HG03060 (cell line): ENCODE results near the gene ISYNA1.
"Not testable (repeated sequence)": the region's sequence is repeated elsewhere in the genome, so short reads cannot be mapped to it uniquely, and the experiment has no call there.

Source experiments
- ATAC-seq: cut with Tn5 transposase; IDR thresholded peaks from one replicate; pipeline ENCODE4 v1.9.1; 2021; ENCODE audit warnings: low read depth, moderate number of reproducible peaks; ENCODE audit not compliant: unreplicated experiment

ISYNA1 gene

DNA sequence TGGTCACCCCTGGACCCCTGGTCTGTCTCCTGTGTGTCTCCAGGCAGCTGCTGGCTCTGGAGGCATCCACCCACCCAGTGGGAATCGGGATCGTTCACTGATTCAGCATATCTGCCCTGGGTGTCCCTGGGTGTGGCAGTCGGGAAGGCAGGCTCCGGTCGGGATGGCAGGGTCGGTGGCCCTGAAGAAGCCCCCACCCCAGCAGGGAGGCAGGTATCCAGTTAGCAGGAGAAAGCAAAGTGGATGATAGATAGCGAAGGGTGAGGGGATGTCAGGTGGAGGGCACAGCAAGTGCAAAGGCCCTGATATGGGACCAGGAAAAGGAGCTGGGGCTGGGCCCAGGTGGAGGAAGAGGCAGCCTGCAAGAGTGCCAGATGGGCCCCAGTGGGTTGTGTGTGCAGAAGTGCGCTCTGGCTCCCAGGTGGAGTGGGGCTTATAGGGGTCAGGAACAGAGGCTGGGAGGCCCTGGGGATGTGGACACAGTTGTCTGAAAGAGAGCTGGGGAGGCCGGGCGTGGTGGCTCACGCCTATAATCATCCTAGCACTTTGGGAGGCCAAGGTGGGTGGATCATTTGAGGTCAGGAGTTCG, 16.5 kb downstream of the ISYNA1 start:
- ATAC-seq: no peak

GRCh38 chr19:18420930-18421329, 17.0 kb downstream of the ISYNA1 start:
- no peak for ATAC-seq

DNA sequence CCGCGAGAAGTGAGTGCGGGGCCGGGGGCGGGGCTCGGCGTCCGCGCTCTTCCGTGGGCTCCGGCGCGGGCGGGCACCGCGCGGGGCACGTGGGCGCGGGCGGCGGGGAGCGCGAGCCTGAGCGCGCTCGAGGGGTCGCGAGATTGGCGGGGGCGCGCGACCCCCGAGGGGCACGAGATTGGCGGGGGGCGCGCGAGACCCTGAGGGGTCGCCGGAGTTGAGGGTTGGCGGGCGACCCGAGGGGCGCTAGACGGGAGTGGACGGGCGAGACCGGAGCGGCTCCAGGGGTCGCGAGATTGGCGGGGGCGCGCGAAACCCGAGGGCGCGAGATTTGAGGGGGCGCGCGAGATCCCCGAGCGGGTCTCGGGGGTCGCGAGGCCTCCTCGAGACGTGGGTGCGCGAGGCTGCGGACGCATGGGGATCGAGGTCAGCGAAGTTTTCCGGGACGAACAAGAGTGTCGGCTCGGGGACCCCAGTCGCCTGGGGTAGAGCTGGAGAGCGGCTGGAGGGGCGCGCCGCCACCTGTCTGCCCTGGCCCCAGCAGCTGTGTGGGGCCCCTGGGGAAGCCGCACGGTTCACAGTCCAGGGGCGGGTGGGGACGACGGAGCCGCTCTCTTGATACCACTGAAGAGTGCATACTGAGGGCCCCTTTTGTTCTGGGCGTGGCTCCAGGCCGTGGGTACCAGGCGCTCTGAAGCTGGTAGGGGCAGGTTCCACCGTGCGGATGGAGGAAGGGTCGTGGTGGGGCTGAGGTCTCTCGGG, 18.1 kb downstream of the ISYNA1 start:
- ATAC-seq: no peak

DNA sequence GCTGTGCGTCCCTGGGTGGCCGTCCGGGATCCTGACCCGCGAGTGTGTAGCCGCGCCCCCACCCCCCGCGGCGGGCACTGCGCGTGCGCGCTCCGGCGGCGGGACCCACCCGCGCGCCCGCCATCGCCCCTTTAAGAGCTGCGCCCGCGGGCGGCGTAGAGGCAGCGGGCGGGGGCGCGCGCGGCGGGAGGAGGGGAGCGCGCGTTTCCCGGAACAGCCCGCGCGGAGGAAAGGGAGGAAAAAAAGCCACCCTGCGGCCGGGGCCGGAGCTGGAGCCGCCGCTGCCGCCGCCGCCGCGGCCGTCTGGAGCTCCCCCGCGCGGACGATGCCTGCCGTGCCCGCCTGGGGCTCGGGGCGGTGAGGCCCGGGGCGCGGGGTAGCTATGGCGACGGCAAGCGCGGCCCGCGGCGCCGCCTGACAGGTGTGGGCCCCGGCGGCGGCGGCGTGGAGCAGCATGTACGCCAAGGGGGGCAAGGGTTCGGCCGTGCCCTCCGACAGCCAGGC, 18.7 kb downstream of the ISYNA1 start, which contains the start of gene SSBP4:
TSS of gene SSBP4 (plus strand) at position 204 of the 504 bp plus-strand sequence. CDS start at position 455, 251 bp downstream.
- no peak for ATAC-seq

- no peak for ATAC-seq
These were observed 19.3 kb downstream of the ISYNA1 start for GRCh38 chr19:18418483-18419194.

- ATAC-seq: no peak
These were observed 19.9 kb downstream of the ISYNA1 start for GRCh38 chr19:18418029-18418482.

- ATAC-seq: no peak
These were observed 20.5 kb downstream of the ISYNA1 start for GRCh38 chr19:18417250-18418028.

DNA sequence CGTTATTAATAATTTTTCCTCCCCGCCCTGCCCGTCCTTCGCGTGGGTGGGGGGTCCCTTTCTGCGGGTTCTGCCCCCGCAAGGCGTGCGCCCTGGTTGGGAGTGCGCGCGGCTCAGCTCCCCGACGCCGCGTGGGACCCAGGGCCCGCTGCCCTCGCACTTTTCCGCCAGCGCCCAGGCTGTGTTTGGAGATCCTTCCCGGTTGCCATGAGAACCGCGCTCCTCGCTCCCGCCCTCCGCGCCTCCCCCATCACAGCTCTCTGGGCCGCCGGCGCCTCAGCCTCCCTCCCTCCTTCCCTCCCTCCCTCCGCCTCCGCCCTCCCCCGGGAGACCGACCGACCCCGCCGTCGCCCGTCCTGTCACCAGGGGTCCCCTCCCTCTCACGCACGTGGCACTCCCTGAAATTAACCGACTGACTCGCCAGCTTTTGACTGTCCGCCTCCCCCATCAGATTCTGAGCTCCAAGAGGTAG, 21.1 kb downstream of the ISYNA1 start:
- no peak for ATAC-seq

- no peak for ATAC-seq
These were observed 22.6 kb downstream of the ISYNA1 start for GRCh38 chr19:18415178-18415867.

DNA sequence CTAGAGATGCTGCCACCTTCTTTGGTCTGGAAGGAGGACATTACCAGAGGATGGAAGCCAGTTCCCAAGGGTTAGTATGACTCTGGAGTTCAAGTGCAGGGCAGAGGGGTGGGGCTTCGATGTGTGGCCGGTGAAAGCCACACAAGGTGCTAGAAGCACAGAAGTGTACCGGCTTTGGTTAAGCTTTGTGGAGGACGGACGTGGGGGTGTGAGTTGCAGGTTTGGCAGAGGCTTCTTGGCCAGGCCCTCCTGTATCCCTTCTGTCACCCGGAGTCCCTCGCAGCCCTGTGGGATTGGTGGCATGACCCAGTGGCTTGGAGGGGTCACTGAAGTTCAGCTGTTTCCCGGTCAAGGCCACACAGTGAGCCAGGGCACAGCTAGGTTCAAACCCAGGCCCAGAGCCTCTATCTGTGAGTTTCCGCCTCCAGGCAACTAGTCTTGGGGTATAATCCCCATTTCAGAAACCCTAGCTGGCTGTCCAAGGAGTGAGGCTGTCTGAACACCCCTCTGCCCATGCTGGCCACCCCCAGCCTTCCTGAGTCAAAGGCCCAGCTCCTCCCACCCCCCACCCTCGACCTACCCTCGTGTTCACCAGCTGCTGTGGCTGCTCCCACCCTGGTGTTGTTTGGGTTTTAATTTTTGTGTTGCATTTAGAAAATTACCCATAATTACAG, 23.3 kb downstream of the ISYNA1 start:
- no peak for ATAC-seq

GRCh38 chr19:18412610-18413239, 25.2 kb downstream of the ISYNA1 start:
- ATAC-seq: no peak

DNA sequence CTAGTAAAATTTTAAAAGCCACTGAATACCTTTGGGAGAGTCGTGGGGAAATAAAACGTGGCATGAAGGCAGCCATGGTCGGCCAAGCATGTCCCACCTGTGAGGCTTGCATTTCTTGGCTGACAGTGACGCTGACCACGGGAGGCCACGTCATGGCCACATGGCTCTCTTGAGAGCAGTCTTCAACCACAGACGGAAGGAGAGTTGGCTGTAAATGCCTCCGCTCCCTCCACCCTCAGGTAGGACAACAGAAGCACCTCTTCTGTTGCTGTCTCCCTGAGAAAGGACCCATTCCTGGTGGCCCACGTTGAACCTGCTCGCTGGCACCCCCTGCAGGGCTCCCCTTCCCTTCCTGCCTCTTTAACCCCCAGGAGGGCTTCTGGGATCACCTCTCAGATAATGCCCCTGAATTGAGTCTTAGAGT, 29.9 kb downstream of the ISYNA1 start:
- peak; percentile 71 for ATAC-seq

GRCh38 chr19:18406749-18407148, 31.2 kb downstream of the ISYNA1 start:
- no peak for ATAC-seq

DNA sequence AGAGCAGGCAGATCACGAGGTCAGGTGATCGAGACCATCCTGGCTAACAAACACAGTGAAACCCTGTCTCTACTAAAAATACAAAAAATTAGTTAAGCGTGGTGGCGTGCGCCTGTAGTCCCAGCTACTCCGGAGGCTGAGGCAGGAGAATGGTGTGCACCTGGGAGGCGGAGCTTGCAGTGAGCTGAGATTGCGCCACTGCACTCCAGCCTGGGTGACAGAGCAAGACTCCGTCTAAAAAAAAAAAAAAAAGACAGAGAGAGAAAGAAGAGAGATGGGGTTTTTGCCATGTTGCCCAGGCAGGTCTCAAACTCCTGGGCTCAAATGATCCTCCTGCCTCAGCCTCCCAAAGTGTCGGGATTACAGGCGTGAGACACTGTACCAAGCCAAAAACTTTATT, 32.2 kb downstream of the ISYNA1 start:
- not testable (repeated sequence) for ATAC-seq

- ATAC-seq: not testable (repeated sequence)
These were observed 35.3 kb downstream of the ISYNA1 start for GRCh38 chr19:18402455-18403248.

GRCh38 chr19:18401580-18402112, 36.3 kb downstream of the ISYNA1 start:
- ATAC-seq: no peak

GRCh38 chr19:18399008-18399407, 38.9 kb downstream of the ISYNA1 start:
- no peak for ATAC-seq
